ENCODE data around the gene ZNF335. TPM values are rescaled to one million over a fixed set of nuclear protein-coding genes. Genes with fewer than 3 reads are reported as not detected.

The ZNF335 gene
- total and polyA plus RNA-seq, 2 of the 13 experiments (the other 11 are each of a cell fraction or from before 2014, with no cell fraction given), result 9.7 to 13.7 TPM

- TF ChIP-seq ZNF883 (CRISPR knock-in tag; IDR thresholded peaks at IDR 0.05; ENCODE audit: not compliant biosample characterization) (no peak), ZNF234 (CRISPR knock-in tag; conservative IDR thresholded peaks at IDR 0.05) (0 out of 2 replicates have a peak, but pooled peaks have one; percentile 0), FOXP1 (IDR thresholded peaks at IDR 0.05) (no peak), FOXP1 (CRISPR knock-in tag; IDR thresholded peaks at IDR 0.05) (no peak), CSRNP1 (CRISPR knock-in tag; IDR thresholded peaks at IDR 0.05) (no peak), GZF1 (CRISPR knock-in tag; IDR thresholded peaks at IDR 0.05) (no peak), MAF1 (CRISPR knock-in tag; IDR thresholded peaks at IDR 0.05; ENCODE audit: borderline replicate concordance) (no peak), ZNF652 (CRISPR knock-in tag; IDR thresholded peaks at IDR 0.05; ENCODE audit: borderline replicate concordance, low read depth) (no peak), GMEB2 (CRISPR knock-in tag; IDR thresholded peaks at IDR 0.05; ENCODE audit: low read depth) (no peak), HMG20B (CRISPR knock-in tag; conservative IDR thresholded peaks at IDR 0.05) (no peak), KDM6A (CRISPR knock-in tag; IDR thresholded peaks at IDR 0.05; ENCODE audit: low read depth) (no peak), FOXC1 (CRISPR knock-in tag; IDR thresholded peaks at IDR 0.05; ENCODE audit: borderline replicate concordance) (no peak), NR3C1 (CRISPR knock-in tag; IDR thresholded peaks at IDR 0.05) (no peak), ATF6 (CRISPR knock-in tag; conservative IDR thresholded peaks at IDR 0.05) (no peak), ATF7 (IDR thresholded peaks at IDR 0.05) (no peak), ATF7 (CRISPR knock-in tag; IDR thresholded peaks at IDR 0.05) (no peak), CREM (IDR thresholded peaks at IDR 0.05) (no peak), CREM (CRISPR knock-in tag; IDR thresholded peaks at IDR 0.05) (no peak), ZNF605 (CRISPR knock-in tag; IDR thresholded peaks at IDR 0.05) (no peak), ATAD3A (CRISPR knock-in tag; IDR thresholded peaks at IDR 0.05) (no peak), MYPOP (CRISPR knock-in tag; IDR thresholded peaks at IDR 0.05) (no peak), THAP7 (CRISPR knock-in tag; IDR thresholded peaks at IDR 0.05) (no peak), TP53 (CRISPR knock-in tag; conservative IDR thresholded peaks at IDR 0.05) (no peak), E2F1 (CRISPR knock-in tag; IDR thresholded peaks at IDR 0.05) (no peak), ZNF441 (CRISPR knock-in tag; IDR thresholded peaks at IDR 0.05; ENCODE audit: borderline replicate concordance) (no peak)
Observed at GRCh38 chr20:45918182-45918737, 53.7 kb downstream of the ZNF335 start (continued).

Measured in HepG2 (cell line).